ENCODE data around the gene AK4.
"Not testable (repeated sequence)": the region's sequence is repeated elsewhere in the genome, so short reads cannot be mapped to it uniquely, and the experiment has no call there.

AK4 gene

DNA sequence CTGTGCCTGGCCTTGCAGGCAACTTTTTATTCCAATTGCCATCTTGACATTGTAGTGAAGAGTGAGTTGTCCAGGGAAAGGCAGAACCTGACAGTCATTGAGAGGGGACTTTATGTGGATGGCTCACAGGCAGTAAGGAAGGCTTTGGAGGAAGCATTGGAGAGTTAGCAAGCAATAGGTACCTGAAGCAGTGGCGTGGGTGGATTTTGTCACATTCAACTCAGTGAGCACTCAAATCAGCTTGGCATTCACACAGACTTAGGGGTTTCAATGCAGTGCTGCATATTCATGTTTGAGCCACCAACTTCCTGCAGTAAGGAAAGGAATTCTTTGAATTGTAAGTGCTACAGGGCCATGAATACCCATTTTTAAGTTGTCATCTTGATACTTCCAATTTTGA is 69.0 kb downstream of the AK4 start:
- no peak for DNase-seq

DNA sequence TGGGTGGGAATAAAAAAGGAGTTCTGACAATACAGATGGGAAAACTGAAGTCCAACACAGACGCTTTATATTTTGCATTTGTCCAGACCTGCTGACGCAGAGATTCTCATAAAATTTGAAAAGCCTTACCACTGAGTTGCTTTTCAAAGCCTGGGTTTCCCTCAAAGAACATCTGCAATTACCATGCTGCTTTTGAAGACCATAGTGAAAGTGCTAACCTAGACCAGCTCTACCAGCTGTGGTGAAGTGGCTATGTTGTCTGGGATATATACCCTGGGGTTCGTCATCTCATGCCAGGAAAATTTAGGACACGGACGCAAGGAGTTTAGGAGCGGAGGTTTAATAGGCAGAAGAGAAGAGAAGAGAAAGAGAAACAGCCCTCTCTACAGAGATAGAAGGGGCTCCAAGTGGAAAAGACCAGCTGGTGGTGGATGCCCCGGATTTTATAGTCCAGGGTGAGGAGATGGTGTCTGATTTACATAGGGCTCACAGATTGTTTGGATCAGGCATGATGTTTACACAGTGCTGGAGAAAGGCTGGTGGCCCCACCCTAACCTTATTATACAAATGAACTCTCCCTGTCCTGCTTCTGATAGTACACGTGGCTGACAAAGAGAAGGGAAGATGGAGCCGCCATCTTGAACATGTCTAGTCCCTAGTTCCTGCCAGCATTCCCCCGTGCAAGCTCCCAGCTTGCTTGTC is 73.8 kb downstream of the AK4 start:
- DNase-seq, result no peak

- no peak for DNase-seq
Observed at GRCh38 chr1:65222340-65222940, 74.4 kb downstream of the AK4 start.

DNA sequence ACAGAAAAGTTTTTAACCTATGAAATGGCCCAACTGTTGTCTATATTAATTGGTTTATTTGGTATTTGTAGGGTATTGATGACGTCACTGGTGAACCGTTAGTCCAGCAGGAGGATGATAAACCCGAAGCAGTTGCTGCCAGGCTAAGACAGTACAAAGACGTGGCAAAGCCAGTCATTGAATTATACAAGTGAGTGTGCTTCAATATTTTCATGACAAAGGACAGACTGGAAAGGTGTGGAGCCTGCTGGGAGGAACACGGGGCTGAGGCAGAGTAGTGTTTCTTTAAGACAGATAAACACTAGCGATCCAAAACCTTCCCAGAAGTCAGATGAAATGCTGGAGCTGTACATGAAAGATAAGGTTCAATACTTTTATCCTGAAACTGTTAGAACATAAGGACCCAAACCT is 76.7 kb downstream of the AK4 start:
- DNase-seq, result no peak

DNA sequence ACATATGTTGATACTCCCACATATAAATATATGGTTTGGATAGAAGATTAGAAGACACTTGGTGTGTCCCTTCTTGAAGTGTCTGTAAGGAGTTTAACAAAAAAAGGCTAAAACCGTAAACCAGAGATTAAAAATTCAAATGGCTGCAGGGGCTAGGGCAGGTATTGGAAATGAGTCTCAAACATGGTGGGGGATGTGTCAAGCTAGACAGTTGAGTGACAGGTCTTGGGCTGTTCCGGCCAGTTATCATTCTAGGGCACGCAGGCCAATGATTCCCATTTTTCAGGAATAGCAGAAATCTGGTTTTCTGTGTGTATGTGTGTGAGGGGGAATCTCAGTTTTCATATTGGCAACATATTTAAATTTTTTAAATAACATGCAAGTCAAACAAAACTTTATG is 77.2 kb downstream of the AK4 start:
- no peak for DNase-seq

DNA sequence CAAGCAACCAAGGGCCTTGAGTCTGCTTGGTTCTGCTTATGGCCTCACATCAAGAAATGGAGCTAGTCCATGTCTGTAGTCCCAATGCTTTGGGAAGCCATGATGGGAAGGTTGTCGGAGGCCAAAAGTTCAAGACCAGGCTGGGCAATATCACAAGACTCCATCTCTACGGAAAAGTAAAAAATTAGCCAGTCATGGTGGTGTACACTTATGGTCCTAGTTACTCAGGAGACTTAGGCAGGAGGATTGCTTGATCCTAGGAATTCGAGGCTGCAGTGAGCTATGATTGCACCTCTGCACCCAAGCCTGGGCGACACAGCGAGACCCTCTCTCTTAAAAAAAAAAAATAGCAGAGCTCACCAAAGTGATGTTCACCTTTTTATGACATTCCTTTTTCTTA is 81.2 kb downstream of the AK4 start:
- DNase-seq, result no peak

DNA sequence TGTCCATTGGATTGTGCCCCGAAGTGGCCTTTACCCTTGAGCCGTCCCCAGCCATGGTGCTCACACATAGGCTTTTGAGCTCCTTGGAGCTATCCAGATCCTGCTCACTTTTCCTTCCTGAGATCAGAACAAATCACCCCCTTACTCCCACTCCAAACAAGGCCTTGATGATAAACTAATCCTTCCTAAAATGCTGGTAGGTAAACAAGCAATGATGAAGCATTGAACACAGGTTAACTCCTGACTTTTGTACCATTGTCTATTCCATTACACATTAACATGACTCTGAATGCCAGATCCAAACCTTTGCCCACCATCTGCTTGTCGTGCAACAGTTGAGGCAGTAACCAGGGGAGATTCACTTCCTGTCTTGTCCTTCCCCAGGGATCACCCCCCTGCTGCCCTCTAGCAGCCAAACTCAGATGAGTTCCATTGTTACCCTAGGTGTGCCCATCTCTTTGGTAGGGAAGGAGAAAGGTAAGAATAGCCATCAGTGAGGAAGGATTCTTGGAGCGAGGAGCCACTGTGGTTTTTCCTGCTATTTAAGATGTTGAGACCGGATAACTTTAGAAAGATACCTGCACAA is 81.8 kb downstream of the AK4 start:
- no peak for DNase-seq

GRCh38 chr1:65230731-65231481 is 82.9 kb downstream of the AK4 start:
- no peak for DNase-seq

- no peak for DNase-seq
Observed at GRCh38 chr1:65231718-65232330, 83.8 kb downstream of the AK4 start.

GRCh38 chr1:65232461-65232990 is 84.5 kb downstream of the AK4 start:
- no peak for DNase-seq

GRCh38 chr1:65233782-65234181 is 85.8 kb downstream of the AK4 start:
- DNase-seq, result no peak

- DNase-seq, result no peak
Observed at GRCh38 chr1:65235867-65236805, 88.1 kb downstream of the AK4 start.

- DNase-seq, result not testable (repeated sequence)
Observed at GRCh38 chr1:65237088-65237487, 89.1 kb downstream of the AK4 start.

GRCh38 chr1:65237503-65237902 is 89.5 kb downstream of the AK4 start:
- no peak for DNase-seq

- no peak for DNase-seq
Observed at GRCh38 chr1:65238010-65238409, 90.0 kb downstream of the AK4 start.

GRCh38 chr1:65243491-65243890 is 95.5 kb downstream of the AK4 start:
- no peak for DNase-seq

DNA sequence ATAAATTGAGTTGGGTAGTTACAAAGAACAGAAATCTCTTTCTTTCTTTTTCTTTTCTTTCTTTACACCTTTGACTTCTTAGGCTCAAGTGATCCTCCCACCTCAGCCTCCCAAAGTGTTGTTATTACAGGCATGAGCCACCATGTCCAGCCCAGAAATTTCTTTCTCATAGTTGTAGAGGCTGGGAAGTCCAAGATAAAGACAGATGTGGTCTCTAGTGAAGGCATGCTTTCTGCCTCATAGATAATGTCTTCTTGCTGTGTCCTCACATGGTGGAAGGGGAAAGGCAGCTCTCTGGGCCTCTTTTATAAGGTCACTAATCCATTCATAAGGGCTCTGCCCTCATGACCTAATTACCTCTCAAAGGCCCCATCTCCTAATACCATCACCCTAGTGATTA is 97.3 kb downstream of the AK4 start:
- DNase-seq, result no peak

DNA sequence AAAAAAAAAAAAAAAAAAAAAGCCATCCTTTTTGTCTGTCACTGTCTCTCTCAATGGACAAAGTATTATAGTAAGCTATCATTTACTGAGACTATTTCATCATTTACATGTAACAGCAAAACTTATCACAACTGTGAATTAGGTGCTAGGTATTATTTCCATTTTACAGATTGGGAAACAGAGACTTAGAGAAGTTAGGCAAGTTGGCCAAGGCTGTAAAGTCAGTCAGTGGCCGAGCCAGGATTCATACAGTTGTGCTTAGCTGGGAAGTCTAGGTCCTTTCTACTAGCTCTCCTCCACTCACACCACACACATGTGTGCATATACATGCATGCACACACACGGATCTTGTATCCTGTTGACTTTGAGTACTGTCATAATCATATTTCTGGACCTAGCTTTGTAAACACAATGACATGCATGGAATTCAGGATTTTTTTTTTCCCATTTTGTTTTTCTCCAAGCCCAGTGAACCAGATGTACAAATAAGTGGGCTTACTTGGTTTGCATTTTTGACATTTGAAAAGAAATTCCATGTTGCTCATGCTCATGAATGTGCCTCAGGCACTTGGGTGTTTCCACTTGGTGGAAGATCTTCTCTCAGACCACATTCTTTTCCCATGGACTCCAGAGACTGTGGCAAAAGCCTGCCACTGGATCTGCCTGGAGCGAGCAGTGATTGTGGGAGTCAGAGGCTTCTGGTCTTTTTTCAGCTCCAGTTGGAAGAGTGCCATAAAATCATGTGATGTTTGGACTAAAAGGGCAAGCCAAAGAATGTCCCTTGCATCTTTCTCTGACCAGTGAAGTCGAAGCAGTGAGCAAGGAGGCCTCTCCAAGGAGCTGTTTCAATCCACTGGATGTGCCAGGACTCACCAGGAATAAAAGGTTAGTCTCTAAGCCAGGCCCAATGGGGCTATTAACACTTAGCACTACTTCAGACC is 99.7 kb downstream of the AK4 start:
- DNase-seq, result no peak

DNA sequence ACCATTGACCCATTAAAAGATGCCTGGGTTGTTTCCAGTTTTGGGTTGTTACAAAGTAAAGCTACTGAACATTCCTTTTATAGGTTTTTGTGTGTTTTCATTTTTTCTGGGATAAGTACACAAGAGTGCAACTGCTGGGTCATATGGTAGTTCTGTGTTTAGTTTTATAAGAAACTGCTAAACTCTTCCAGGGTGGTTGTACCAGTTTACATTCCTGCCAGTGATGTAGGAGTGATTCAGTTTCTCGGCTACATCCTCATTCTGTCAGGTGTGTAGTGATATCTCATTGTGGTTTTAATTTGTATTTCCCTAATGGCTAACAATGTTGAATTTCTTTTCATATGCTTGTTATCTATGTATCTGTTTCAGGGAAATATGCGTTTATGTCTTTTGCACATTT is 102.8 kb downstream of the AK4 start:
- no peak for DNase-seq

DNA sequence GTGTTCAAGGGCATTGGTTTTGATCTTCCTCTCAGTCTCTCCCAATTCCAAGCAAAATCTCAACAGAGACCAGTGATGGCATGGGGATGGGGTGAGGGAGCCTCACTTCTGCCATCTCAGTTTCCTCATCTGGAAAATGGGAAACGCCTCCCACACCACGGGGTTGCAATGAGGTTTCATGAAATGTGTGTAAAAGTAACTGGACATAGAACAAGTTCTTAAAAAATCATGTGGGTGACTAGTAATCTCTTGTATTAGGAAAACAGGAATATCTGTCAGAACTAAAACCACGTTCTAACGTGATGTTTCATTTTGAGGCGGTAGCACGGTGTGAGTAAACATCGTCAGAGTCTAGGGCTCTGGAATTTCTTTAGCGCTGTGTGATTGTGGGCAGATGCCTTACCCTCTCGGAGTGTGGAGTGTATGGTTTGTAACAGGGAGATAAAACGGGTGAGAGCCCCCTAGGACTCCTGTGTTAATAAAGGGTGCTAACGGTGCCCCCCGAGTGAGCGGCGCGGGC is 105.9 kb downstream of the AK4 start:
- DNase-seq, result no peak
